ENCODE results near the gene ZMYND10. TPM values are rescaled to one million over a fixed set of nuclear protein-coding genes. Genes with fewer than 3 reads are reported as not detected.

Gene ZMYND10
- 0.26 TPM for total RNA-seq

DNA sequence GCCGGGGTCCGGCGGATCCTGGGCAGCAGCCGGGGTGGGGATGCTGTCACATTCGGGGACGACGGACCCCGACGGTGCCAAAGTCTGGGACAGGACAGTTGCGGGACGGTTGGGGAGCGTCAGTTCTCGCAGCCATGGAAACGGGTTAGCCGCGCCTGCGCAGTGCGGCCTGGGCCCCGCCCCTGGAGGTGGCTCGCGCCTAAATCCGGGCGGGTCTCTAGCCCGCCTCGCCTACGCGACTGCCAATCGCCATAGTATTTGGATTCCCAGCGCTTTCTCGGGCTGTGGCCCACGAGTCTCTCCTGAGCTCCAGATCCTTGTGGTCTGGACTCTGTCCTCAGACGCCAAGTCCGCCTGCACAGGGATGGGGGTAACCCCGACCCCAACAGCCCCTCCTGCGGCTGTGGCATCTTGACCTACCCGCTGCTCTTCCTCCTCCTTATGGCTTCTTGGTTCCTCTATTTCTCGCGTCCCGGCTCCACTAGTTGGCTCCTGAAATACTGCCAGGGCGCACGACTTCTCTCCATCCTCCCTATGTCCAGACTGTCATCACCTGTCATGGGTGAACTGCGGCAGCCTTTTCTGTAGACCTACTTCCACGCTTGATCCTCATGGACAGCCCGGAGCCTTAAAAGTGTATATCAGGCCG lies at the start of gene ZMYND10:
Gene ZMYND10, minus strand, starts transcription at position 147 of the 649 bp plus-strand sequence. CDS start 153 bp downstream, outside the sequence.
- DNase-seq (ENCODE audit: low spot score), result peak; percentile 64

- DNase-seq (ENCODE audit: low spot score), result no peak
These were observed 47.5 kb upstream of the ZMYND10 start for GRCh38 chr3:50393061-50393460.

- no peak for DNase-seq (ENCODE audit: low spot score)
These were observed 46.7 kb upstream of the ZMYND10 start for GRCh38 chr3:50392101-50392715.

DNA sequence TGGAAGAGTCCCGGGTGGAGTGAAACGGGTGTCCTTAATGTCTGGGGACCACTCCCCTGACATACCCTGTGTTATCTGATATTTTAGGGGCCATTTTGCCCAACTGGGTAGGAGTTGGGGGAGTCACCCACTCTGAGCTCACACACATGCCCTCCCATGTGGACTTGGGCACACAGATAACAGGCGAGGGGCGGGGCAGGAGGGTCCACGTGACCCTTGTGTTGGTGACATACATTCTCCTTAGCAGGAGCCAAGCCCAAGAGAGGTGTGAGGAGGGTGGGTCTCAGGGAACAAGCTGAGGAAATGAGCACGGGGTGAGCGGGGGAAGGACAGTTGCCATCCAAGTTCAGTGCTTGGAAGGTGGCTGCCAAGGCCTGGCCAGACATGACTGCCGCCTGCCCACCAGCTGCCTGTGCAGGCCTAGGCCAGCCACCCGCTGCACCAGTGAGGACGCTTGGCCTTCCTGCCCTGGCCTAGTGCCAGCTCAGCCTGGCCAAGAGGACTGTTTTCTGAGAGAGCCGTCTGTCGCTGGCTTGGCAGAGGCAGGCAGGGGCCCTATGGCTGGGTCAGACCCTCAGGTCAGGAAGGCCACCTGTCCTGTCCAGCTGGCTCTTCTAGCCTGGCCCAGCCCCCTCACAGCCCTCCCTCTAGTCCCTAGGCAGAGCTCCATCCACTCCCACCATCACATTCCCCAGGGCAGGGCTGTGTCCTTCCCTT lies 45.1 kb upstream of the ZMYND10 start:
- DNase-seq (ENCODE audit: low spot score), result peak; percentile 71

GRCh38 chr3:50389414-50389767 lies 43.9 kb upstream of the ZMYND10 start:
- DNase-seq (ENCODE audit: low spot score), result no peak

GRCh38 chr3:50388720-50389413 lies 43.3 kb upstream of the ZMYND10 start:
- no peak for DNase-seq (ENCODE audit: low spot score)

GRCh38 chr3:50388016-50388719 lies 42.6 kb upstream of the ZMYND10 start:
- DNase-seq (ENCODE audit: low spot score), result no peak

- DNase-seq (ENCODE audit: low spot score), result no peak
These were observed 40.2 kb upstream of the ZMYND10 start for GRCh38 chr3:50385754-50386153.

DNA sequence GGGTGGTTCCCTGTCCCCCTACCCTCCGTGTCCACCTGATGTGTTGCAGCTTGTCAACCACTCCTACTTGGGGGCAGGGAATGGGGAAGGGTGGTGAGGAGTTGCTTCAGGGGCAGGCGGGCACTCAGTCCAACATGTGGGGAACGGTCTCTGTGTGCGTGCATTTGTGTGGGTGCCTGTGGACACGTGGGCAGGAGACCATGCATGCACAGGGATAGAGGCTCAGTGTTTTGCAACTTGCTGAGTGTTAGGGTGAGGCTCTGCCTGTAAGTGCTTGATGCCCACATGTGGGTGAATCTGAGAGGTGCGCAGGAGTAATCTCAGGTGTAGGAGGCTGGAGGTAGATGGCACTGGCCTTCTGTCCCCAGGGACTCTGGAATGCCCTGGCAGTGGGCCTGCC lies 38.2 kb upstream of the ZMYND10 start:
- DNase-seq (ENCODE audit: low spot score), result no peak

DNA sequence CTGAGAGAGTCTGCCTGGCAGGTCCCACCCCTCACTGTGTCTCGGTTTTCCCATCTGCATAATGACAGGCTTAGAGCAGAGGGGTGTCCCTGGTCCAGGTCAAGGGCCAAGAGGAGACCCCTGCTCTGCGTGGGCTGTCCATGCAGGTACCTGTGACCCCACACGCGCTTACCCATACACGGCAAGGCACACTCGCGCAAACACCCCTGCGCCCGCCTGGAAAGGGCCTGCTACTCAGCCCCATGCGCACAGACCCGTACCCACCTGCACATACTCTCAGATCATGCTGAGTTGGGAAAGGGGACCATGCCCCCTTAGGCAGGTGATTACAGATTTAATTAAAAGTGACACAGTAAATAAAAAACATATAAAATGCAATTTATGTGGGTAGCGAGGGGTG lies 37.2 kb upstream of the ZMYND10 start:
- no peak for DNase-seq (ENCODE audit: low spot score)

GRCh38 chr3:50381383-50381782 lies 35.9 kb upstream of the ZMYND10 start:
- DNase-seq (ENCODE audit: low spot score), result no peak

- no peak for DNase-seq (ENCODE audit: low spot score)
These were observed 35.0 kb upstream of the ZMYND10 start for GRCh38 chr3:50380405-50381085.

DNA sequence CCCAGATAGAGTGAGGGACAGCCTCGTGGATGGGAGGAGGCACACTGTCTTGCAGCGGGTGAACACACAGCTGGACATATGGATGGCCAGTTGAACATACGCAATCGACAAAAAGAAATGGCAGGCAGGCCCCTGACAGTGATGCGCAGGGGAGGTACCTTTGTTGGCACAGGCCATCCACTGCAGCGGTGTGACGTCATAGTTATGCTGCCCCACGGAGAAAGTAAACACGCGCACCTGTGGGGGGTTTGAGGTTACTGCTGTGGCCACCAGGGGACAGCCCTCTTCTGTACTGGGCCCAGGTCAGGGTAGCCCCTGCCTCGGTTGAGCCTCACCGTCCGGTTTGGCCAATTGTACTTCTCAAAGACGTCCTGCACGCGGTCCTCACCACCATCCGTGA lies 33.2 kb upstream of the ZMYND10 start:
- DNase-seq (ENCODE audit: low spot score), result no peak

DNA sequence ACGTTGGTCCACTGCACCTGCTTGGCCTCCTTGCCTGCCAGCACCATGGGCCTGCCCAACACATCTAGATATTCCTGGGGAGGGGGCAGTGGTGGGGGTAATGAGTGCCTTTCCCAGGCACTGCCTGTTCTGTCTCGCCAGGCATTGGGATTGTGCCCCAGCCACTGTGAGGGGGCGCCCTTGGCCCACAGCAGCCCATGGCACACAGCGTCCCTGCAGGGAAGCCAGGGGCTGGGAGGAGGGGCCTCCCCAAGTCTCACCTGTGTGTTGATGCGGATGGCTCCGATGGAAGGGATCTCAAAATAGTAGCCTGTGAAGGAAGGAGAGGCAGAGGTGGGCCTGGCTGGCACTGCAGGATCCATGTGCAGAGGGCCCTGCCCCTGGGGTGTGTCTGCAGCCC lies 32.5 kb upstream of the ZMYND10 start:
- DNase-seq (ENCODE audit: low spot score), result no peak

- no peak for DNase-seq (ENCODE audit: low spot score)
These were observed 29.9 kb upstream of the ZMYND10 start for GRCh38 chr3:50375258-50375931.

GRCh38 chr3:50374363-50375257 lies 29.1 kb upstream of the ZMYND10 start:
- no peak for DNase-seq (ENCODE audit: low spot score)

- DNase-seq (ENCODE audit: low spot score), result no peak
These were observed 27.9 kb upstream of the ZMYND10 start for GRCh38 chr3:50373146-50374051.

DNA sequence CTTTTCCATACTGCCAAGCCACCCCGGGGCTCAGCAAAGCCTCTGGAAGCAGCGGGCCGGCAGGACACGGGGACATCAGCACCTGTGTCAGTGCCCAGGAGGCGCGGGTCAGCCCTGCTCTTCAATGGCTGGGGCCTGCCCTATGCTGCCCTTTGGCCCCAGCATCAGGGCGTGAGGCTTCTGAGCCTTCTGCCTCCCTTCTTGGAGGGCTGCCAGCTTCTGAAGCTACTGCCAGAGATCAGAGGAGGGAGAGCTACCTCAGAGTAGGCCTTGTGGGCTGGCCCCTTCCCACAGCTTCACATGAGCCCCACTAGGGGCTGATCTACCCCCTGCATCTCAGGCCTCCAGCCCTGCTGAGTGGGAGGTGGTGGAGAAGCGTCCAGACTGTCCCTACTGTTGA lies 26.8 kb upstream of the ZMYND10 start:
- no peak for DNase-seq (ENCODE audit: low spot score)

Data from ureter (tissue), 1 donor.